Measurements from ENCODE around the gene JMJD4.

The JMJD4 gene

DNA sequence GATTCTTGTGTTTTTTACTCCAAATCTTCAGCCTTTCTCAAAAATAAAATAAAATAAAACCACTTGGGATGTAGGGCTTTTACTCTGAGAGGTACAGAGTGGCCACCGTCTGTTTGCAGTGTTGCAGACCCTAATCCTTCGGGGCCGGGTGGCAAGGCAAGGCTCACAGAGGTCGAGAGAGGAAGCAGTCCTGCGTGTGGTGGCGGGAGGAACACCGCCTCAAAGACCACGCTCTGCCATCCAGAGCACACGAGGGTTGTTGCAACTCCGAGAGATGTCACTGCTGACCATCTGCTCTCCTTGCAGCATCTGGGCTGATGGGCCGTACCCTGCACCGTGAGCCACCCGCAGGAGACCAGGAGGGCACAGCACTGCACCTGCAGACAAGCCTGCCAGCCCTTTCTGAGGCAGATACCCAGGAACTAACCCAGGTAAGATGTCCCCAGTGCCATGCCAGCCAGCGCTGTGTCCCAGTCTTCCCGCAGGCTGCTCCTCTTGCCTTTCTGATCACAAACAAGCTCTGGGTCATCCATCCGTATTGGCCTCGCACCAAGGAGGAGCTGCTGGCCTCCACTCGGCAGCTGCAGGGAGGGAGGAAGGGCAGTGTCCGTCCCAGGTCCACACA, 31.7 kb upstream of the JMJD4 start:
- DNase-seq (ENCODE audit: low read depth in 1 of 2, low spot score in 1 of 2) = no peak
- in situ Hi-C loops (cut with HindIII; ENCODE audit: low pct_unique_long_range_greater_than_20kb, low sequenced_read_pairs) = no loop called here
- no peak for TF ChIP-seq JUND (IDR thresholded peaks at IDR 0.05; ENCODE audit: low read depth)

DNA sequence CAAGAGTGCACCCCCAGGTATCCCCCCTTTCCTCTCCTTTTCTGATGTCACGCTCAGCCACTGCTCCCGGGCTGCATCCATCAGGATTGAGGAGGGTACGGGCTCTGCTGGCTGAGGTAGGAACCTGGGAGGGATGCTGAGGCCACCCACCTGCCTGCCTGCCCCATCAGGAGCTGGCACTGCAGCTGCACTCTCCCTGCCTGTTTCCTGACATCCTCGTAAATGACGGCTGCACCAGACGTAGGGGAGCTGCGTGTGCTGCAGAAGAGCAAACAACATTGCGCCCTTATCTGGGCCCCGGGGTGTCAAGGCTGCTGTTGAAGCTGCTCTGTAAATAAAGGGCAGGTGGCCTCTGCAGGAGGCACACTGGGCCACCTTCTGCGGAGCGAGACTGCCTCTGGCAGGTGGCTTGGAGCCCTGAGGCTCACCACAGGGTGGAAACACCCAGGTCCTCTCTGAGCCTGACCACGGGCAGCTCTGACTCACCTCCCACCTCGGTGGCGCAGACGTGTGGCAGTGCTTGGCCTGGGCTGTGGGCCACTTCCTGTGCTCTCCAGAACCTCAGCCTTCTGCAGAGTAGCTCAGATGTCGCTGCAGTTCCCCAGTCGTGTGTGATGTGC, 31.0 kb upstream of the JMJD4 start:
- no peak for TF ChIP-seq JUND (IDR thresholded peaks at IDR 0.05; ENCODE audit: low read depth)
- in situ Hi-C loops (cut with HindIII; ENCODE audit: low pct_unique_long_range_greater_than_20kb, low sequenced_read_pairs) = no loop called here
- DNase-seq (ENCODE audit: low read depth in 1 of 2, low spot score in 1 of 2) = no peak

DNA sequence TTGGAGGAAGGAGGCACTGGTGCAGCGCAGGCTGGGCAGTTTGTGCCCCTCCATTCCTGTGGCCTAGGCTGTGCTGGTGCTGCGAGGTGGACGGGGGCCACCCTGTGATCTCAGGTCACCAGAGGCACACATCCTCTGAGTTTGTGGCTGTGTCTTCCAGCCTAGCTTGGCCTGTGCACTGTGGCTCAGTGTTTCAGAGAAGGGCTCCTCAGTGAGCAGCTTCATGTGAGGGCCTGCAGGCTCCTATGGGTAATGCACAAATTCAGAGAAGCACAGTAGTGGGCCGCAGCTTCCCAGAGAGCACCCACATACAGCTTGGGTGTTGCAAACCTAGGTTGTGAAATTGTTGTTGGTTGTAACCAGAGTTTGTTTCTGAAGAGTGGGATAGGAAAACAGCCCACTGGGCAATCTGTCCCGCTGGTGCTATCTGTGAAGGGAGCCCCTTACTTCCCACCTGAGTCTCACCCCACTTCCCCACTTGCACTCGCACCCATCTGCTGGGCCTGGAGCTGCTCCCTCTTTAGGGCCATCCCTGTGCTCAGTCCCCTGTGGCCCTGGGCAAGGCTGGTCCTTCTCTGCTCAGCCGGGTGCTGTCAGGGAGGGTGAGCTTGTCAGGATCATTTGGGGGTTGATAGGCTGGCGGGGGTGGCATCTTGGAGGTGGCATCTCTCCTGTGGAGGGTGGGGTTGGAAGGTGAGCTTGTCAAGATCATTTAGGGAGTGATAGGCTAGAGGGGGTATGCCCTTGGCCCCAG, 30.3 kb upstream of the JMJD4 start:
- DNase-seq (ENCODE audit: low read depth in 1 of 2, low spot score in 1 of 2) = no peak

DNA sequence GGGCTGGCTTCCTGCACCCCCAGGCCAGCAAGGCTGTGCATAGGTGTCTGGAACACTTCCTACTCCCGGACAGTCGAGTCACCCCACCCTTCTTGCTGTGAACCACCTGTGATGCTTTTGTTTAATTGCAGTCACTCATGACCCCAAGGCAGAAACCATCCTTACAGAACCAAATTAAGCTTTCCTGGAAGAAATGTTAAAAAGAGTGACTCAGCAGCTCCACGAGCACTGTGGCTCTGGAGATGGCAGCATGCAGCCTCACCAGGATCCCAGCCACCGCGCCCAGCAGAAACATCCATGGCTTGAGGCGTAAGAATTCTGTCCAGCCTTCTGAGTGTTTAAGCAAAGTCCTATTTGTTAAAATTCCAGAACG, 28.9 kb upstream of the JMJD4 start:
- no peak for TF ChIP-seq JUND (IDR thresholded peaks at IDR 0.05; ENCODE audit: low read depth)
- DNase-seq (ENCODE audit: low read depth in 1 of 2, low spot score in 1 of 2) = peak in 1 of 2 experiments; percentile 10
- in situ Hi-C loops (cut with HindIII; ENCODE audit: low pct_unique_long_range_greater_than_20kb, low sequenced_read_pairs) = no loop called here

More for the DNA sequence above, 30.3 kb upstream of the JMJD4 start:
- in situ Hi-C loops (cut with HindIII; ENCODE audit: low pct_unique_long_range_greater_than_20kb, low sequenced_read_pairs) = no loop called here
- TF ChIP-seq JUND (IDR thresholded peaks at IDR 0.05; ENCODE audit: low read depth) = no peak

DNA sequence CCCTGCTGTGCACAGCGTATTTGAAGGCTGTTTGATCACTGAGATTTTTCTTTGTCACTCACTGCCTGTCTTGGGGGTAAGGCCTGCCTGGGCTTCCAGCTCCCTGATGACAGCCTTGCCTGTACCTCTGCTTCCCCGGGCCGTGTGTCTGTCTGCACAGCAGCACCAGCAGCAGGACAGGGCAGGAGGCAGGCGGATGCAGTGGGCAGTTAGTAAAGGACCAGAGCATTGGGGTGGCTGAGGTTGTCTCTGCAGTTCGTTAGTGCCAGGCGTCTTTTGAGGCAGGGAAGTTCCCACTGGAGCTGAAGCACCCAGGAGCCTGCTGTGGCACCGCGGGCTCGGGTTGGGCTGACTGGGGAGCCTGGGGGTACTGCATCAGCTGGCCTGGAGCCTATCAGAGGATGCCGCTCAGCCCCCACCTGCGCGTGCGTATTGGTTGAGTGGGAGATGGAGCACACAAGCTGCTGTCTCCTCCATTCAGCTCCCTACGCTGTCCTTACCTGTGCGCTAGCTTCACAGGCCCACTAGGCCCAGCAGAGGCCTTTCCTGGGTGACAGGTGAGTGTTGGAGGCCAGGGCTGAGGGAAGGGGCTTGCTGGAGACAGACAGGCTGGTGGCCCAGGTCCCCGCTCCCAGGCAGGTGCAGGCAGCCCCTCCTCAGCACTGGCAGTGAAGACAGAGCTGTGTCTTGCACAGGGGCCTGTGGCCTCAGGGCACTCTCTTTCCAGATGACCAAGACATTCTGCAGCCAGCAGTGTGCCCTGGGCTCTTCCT, 28.3 kb upstream of the JMJD4 start:
- in situ Hi-C loops (cut with HindIII; ENCODE audit: low pct_unique_long_range_greater_than_20kb, low sequenced_read_pairs) = no loop called here
- TF ChIP-seq JUND (IDR thresholded peaks at IDR 0.05; ENCODE audit: low read depth) = no peak
- no peak for DNase-seq (ENCODE audit: low read depth in 1 of 2, low spot score in 1 of 2)

DNA sequence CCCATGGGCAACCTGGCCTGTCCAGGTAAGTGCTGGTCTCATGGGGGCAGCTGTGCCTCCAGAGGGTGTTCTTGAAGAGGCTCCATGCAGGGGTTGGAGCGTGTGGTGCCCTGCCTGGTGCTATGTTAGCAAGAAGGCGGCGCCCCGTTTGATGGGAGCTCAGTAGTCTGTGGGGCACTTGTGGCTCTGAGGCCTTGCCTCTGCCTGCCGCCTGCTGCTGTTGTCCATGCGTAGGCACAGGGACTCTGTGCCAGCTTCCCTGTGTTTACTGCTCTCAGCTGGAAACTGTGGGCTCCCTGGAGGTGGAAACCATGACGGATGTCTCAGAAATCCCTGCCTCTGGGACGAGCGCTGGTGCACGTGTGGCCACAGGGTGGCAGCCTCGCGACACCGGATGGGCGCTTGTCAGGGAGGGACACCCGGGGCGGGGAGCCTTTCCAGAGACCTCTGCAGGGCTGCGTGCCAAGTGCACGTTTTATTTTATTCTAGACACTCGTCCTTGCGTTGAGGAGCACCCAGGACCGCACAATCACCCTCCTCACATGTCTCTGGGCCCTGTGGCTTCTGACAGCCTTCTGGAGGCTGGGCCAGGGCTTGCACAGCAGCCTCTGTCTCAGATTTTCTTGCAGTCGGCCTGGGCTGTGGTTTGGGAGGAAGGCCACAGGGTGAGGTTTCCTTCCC, 27.3 kb upstream of the JMJD4 start:
- no peak for TF ChIP-seq JUND (IDR thresholded peaks at IDR 0.05; ENCODE audit: low read depth)
- DNase-seq (ENCODE audit: low read depth in 1 of 2, low spot score in 1 of 2) = peak; percentile 88 to 98
- in situ Hi-C loops (cut with HindIII; ENCODE audit: low pct_unique_long_range_greater_than_20kb, low sequenced_read_pairs) = no loop called here

DNA sequence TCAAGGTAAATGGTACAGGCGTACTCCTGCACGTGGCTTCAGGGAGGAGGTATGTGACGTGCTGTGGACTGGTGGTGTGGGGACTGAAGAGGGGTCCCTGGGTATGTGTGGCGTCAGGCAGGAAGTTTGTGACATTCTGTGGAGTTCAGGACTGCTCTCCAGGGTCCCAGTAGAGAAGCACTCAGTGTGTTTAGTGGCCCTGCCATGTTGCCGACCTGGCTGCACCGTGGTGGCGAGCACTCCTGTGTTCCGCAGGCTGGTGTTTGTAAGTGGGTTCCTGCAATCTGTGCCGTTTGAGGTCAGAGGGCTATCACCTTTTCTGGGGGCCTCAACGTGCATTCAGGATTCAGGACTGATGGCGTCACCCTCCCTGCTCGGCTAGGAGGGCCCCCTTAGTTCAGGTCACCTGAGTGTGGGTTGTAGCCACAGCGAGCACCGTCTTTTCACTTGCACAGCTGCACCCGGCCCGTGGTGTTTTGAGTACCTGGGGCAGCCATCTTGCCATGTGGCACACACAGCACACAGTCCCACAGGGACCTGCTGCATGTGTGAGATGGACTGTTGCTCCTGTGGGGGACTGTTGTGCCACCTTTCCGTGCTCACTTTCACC, 26.6 kb upstream of the JMJD4 start:
- no peak for TF ChIP-seq JUND (IDR thresholded peaks at IDR 0.05; ENCODE audit: low read depth)
- in situ Hi-C loops (cut with HindIII; ENCODE audit: low pct_unique_long_range_greater_than_20kb, low sequenced_read_pairs) = no loop called here
- DNase-seq (ENCODE audit: low read depth in 1 of 2, low spot score in 1 of 2) = no peak

DNA sequence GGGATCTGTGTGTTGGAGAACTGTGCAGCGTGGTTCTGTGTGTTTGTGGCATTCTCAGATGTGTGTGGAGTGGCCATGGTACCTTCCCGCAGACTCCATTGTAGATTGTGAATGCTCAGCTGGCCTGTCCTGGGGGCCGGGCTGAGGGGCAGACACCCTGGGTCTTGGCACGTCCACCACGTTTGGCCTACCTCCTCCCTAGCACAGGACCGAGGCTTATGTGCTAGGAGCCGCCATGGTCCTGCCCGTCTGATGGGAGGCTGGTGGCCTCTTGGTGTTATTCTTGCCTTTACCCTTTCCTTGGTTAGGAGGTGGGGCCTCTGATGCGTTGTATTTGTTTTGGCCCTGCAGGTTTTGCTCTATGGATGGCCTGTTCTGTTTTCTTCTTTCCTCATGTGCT, 25.3 kb upstream of the JMJD4 start:
- no peak for TF ChIP-seq JUND (IDR thresholded peaks at IDR 0.05; ENCODE audit: low read depth)
- in situ Hi-C loops (cut with HindIII; ENCODE audit: low pct_unique_long_range_greater_than_20kb, low sequenced_read_pairs) = no loop called here
- DNase-seq (ENCODE audit: low read depth in 1 of 2, low spot score in 1 of 2) = no peak

DNA sequence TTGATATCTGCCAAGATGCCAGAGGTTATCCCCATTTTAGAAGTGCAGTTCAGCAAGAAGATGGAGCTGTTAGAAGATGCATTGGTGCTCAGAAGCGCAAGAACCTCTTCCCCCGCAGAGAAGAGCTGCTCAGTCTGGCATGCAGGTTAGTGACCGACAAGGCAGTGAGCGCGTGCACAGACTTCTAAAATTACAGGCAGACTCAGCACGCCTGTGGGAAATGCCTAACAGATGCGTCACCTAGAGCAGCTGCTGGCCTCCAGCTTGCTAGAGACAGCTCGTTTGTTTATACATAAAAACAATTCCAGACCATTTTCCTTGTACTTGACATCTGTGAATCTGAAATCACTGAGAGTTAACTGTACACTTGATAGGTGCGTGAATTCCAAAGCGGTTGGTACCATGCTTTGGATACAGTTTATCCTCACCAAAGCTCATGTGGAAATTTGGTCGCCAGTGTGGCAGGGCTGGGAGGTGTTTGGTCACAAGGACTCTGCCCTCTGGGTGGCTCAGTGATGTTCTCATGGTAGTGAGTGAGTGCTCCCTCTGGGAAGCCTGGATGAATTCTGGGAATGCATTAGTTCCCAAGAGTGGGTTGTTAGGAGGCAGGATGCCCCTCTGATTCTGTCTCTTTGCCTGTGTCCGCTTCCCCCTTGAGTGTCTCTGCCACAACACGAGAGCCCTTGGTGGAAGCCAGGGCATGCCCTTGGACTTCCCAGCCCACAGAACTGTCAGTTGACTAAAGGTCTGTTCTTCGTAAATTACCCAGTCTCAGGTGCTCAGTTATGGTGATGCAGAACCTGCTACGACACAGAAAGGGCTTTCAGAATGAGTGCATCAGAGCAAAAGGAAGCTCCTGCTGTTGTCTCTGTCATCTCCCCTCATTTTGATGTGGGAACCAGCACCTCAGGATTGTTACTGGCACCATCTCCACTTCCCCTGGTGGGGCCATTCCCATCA, 24.5 kb upstream of the JMJD4 start:
- no peak for TF ChIP-seq JUND (IDR thresholded peaks at IDR 0.05; ENCODE audit: low read depth)
- DNase-seq (ENCODE audit: low read depth in 1 of 2, low spot score in 1 of 2) = no peak
- in situ Hi-C loops (cut with HindIII; ENCODE audit: low pct_unique_long_range_greater_than_20kb, low sequenced_read_pairs) = no loop called here

DNA sequence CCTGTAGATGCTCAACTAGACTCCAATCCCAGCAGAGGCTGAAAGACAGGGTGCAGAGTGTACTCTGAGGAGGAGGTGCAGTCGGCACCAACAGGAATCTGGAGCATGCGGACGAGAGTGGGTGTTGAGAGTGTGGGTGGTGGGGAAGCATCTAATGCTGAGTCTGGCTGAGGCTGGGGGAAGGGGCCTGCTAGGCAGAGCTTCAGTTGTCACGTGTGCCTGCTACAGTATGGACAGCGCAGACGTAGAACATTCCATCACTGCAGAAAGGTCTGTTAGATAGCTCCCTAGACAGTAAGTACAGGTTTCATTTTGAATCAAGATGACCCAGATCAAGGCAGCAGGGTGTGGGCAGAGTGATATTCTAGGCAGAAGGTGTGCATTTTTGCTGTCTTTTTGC, 23.3 kb upstream of the JMJD4 start:
- in situ Hi-C loops (cut with HindIII; ENCODE audit: low pct_unique_long_range_greater_than_20kb, low sequenced_read_pairs) = no loop called here
- TF ChIP-seq JUND (IDR thresholded peaks at IDR 0.05; ENCODE audit: low read depth) = no peak
- DNase-seq (ENCODE audit: low read depth in 1 of 2, low spot score in 1 of 2) = no peak

DNA sequence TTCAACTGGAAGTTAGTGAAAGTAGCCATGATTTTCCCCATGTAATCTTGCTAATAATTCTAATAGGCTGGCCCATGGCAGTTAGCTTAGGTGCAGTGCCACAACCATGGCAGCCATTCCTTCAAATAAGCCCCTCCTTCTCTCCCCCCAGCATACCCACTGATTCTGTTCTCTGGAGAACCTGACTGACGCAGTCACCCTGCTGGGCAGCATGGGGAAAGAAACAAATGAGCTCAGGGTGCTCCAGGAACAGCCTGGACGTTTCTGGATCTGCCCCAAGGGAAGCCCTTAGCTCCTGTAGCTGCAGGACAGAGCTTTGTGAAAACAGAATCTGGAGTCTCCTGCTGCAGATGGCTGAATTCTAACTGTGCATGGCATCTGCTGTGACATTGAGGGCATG, 22.7 kb upstream of the JMJD4 start:
- in situ Hi-C loops (cut with HindIII; ENCODE audit: low pct_unique_long_range_greater_than_20kb, low sequenced_read_pairs) = no loop called here
- no peak for DNase-seq (ENCODE audit: low read depth in 1 of 2, low spot score in 1 of 2)
- TF ChIP-seq JUND (IDR thresholded peaks at IDR 0.05; ENCODE audit: low read depth) = no peak
